GM21367 (cell line): Measurements from ENCODE around the gene SUMO3.
"Not testable (repeated sequence)": the region's sequence is repeated elsewhere in the genome, so short reads cannot be mapped to it uniquely, and the experiment has no call there.

Experiments
- ATAC-seq: cut with Tn5 transposase; IDR thresholded peaks from one replicate; pipeline ENCODE4 v1.9.1; 2021; ENCODE audit not compliant: unreplicated experiment

SUMO3 gene

GRCh38 chr21:44847261-44848056, 29.6 kb upstream of the SUMO3 start:
- ATAC-seq, result no peak

- ATAC-seq, result no peak
Observed at GRCh38 chr21:44846485-44847260, 28.8 kb upstream of the SUMO3 start.

- ATAC-seq, result no peak
Observed at GRCh38 chr21:44846224-44846484, 28.3 kb upstream of the SUMO3 start.

GRCh38 chr21:44845418-44846223, 27.8 kb upstream of the SUMO3 start:
- ATAC-seq, result no peak

GRCh38 chr21:44844256-44844655, 26.4 kb upstream of the SUMO3 start:
- ATAC-seq, result no peak

DNA sequence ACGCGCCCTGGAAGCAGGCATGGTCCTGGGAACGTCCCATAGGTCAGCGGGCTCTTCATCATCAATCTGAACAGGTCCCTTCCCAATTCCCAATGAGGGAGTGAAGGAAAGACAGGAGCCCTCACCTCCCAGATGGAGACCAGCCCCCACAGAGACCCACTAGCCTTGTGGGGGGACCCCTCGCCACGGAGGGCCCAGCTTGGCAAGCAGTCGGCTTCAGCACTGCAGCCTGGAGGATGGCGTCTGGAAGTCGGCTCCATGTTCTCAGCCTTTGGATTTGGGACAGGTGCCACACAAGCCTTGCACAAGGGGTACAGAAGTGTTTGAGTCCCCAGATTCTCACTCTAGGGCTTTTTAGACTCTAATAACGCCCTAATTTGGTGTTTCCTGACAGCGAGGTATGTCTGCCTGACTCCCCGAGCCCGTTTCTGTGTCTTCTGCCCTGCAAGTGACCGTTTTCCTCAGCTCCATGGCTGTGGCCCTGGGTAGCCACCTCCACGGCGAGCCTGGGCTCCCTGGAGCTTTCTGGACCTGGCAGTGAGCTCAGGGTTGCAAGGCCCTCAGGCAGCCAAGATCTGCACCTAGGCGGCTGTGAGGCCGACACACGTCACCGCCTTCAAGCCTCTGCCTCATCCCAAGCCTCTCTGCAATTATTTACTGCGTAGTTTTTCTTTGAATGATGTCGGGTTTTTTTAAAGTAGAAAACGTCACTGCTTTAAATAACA, 25.0 kb upstream of the SUMO3 start:
- ATAC-seq, result no peak

DNA sequence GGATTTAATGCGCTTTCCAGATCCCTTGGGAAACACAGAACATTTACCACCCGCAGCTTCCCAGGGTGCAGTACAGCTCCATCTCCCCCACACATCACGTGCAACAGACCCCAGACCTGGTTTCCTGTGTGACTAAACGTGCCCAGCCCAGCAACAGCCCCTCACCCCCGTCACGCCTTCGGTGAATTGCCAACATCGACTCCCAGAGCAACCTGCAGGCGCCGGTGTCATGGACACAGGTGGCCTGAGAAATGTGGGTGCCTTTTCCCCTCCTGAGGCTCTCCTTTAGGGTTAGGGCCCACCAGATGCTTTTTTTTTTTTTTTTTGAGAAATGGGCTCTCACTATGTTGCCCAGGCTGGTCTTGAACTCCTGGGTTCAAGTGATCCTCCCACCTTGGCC, 24.2 kb upstream of the SUMO3 start:
- ATAC-seq, result no peak

DNA sequence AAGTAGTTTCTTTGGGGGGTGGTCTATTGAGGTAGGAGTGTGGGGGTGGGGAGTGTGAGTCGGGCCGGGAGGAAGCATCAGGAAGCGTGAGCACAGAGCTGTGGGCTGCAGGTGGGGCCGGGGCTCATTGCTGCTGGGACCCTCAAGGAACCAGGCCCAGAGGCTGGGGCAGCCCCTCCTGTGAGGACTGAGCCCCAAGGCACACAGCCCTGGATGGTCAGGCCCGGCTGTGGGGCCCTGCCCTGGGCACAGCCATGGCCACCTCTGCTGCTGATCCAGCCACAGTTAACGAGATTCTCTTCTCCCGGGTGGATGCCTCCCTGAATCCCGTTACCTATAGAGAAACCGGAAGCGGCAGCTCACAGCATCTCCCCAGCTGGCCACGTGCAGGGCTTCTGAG, 22.9 kb upstream of the SUMO3 start:
- no peak for ATAC-seq

GRCh38 chr21:44838951-44839350, 21.1 kb upstream of the SUMO3 start:
- ATAC-seq, result no peak

DNA sequence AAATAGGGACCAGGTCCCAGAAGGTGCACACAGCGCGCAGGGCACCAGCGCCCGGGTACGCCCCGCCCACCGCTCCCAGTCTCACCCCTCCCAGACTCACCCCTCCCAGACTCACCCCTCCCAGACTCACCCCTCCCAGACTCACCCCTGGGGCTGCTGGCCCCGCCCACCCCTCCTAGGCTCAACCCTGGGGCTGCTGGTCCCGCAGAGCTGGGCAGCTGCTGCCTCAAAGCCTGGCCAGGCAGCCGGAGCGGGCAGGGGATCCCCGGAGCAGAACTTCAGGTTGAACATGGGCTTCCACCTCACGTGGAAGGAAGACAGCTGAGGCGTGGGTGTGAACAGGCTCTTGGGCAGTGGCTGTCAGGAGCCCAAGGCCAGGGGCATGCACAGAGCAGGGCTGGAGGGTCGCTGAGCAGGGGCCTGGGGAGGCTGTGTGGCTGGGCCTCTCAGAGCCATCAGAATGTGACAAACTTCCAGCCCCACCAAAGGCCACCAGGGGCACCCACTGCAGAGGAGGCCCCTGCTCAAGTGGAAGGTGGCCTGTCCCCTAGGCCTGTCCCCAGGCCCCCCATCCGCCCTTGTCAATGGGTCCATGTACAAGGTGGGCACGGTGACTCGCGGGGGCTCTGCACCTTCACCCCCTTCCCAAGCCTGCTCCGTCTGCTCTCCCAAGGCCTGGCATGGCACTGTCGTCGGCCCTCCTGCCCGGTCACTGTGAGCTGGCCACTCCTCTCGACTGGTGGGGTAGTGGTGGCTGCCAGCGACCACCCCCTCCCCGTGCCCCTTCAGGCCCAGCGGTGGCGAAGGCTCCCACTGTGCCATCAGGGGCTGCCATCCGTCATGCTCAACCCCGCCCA, 20.4 kb upstream of the SUMO3 start:
- no peak for ATAC-seq

GRCh38 chr21:44837537-44837936, 19.7 kb upstream of the SUMO3 start:
- ATAC-seq, result no peak

DNA sequence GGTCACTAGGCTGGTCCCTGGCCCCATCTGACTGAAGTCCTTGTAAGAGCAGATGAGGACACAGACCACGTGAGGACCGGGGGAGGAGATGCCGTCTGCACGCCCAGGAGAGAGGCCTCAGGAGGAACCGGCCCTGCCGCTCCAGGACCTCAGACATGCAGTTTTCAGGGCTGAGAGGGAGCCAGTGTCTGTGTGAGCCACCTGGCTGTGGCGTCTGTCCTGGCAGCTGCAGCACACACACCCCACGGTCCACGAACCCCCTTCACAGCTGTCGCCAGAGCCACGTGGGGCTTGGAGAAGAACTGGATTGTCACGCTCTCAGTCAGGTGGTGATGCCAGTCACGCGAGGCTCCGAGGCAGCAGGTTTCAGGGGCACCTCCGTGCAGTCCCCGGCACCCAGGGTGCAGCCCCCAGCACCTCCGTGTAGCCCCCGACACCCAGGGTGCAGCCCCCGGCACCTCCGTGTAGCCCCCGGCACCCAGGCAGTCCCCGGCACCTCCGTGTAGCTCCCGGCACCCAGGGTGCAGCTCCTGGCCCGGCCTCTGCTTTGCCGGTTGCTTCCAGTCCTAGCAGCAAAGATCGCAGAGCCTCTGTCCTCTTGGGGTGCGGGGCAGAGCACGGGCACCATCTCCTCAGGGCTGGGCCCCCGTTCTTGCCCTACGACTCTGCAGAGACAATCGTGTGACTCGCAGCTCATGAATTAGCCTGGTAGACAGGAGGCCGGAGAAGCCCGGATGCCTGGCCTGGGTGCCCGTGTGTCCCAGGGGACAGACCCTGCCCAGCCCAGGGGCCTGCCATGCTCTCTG, 19.0 kb upstream of the SUMO3 start:
- ATAC-seq, result no peak

DNA sequence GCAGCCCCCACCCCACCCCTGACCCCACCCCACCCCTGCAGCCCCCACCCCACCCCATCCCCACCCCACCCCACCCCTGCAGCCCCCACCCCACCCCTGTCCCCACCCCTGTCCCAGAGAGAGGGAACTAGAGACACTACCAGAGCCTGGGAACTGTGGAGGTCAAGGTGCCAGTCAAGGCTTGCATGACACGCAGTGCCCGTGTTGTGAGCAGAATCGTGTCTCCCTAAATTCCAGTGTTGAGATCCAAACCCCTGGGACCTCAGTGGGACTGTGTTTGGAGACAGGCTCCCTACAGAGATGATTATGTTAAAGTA, 18.4 kb upstream of the SUMO3 start:
- ATAC-seq, result no peak

DNA sequence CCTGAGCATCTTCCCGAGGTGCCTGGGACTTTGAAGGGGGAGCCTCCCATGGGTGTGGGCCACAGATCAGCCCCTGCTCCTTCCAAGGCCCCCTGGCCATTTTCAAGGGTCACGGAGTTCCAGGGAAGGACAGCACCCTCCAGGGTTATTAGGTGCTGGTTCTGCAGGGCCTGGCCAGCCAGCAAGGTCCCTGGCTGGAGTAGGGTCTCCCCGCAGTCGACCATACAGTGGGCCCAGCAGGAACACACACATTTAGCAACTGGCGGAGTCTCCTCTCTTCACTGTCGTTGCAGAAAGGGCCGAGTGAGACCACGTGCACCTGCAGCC, 17.7 kb upstream of the SUMO3 start:
- ATAC-seq, result no peak

DNA sequence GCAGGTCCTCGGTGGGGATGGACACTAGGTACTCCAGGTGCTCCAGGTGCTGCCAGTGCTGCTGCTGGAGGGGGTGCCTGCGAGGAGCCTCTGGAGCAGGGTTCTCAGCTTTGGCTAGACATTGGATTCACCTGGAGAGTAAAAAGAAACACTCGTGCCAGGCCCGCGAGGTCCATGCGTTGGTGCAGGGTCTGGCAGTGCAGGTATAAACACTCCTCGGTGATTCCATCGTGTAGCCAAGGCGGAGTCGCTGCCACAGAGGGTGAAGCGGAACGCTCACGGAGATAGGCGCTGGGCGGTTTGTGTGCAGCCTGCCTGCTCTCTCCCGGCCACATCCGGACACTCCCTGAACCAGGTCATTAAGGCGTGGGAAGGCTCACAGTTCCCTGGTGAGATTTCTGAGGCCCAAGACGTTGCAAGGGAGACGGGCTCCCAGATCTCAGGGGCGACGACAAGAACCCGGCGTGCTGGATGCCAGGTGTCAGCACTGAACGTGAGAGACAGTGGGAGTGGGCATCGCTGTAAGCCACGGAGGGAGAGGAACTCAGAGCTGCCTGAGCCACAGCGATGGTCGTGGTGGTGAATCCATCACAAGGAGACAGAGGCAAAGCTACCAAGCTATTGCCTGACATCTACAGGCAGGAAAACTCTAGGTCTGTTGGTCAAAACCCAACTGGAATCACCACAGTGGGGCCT, 17.2 kb upstream of the SUMO3 start:
- ATAC-seq, result no peak

DNA sequence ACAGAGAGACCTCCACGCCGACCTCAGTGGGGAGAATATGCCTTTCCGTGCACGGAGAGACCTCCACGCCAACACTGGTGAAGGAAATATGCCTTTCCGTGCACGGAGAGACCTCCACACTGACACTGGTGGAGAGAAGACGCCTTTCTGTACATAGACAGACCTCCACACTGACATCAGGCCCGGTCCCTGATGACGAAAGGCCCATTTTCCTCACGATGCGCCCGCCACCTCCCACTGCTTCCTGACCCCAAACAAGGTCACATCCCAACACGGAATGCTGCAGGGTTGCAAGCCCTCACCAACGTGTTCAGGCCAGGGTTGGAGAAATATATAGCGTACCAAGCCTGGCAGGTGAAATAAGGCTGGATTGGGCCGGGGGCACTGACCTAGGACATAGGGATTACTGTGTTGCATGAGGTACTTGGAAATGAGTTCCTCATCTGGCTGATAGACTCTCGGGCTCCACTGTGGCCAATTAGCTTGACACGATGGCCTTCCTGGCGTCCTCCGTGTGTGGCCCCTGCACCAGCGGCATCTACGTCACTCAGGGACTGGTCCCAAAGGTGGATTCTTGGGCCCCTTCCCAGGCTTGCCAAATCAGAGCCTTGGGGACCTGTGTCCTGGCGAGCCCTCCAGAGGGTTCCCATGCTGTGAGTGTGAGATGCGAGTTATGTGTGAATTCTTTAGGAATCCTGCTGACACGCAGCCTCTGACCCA, 16.5 kb upstream of the SUMO3 start:
- no peak for ATAC-seq

- no peak for ATAC-seq
Observed at GRCh38 chr21:44833663-44834062, 15.8 kb upstream of the SUMO3 start.

DNA sequence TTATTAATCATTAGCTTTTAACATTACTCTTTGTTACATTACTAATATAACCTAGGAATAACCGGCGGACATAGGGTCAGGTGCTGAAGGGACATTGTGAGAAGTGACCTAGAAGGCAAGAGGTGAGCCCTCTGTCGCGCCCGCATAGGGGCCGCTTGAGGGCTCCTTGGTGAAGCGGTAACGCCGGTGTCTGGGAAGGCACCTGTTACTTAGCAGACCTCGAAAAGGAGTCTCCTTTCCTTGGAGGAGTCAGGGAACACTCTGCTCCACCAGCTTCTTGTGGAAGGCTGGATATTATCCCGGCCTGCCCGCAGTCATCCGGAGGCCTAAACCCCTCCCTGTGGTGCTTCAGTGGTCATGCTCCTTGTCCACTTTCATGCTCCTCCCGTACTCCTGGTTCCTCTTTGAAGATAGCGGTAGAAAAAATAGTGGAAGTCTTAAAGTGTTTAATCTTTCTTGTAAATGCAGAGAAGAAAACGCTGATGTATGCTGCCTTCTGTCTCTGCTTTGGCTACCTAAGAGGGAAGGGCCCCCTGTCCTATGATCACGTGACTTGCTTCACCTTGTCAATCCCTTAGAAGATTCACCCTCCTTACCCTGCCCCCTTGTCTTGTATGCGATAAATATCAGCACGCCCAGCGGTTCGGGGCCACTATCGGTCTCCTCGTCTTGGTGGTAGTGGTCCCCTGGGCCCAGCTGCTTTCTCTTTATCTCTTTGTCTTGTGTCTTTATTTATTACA, 14.8 kb upstream of the SUMO3 start:
- not testable (repeated sequence) for ATAC-seq
